Caco-2 (cell line): ENCODE measurements around the gene ISYNA1. TPM values are rescaled to one million over a fixed set of nuclear protein-coding genes. Genes with fewer than 3 reads are reported as not detected.

Experiments used
- BruUV-seq: library from RNA; stranded (reverse); fragments of 400-500 nt; replicated peaks from 2 replicates; lab custom pipeline; 2021; lab: Mats Ljungman, UMichigan
- CTCF ChIA-PET: fragments of 300-600 bp; sonication (Branson Sonifier 250); formaldehyde crosslinking; loops from one replicate; lab custom pipeline; 2022; ENCODE audit warnings: antibody characterized with exemption; lab: Charles Lee
- POLR2A ChIA-PET: fragments of 300-600 bp; sonication (Branson Sonifier 250); formaldehyde crosslinking; loops from one replicate; lab custom pipeline; 2022; ENCODE audit warnings: antibody characterized with exemption; lab: Charles Lee
- DNase-seq, 2 experiments: peaks; one replicate each; pipeline versions ENCODE4 v3.0.0 to v3.0.0-alpha.2; 2020 to 2022
- H3K27me3 ChIP-seq: replicated peaks from 2 replicates; pipeline ENCODE4 v1.6.0; 2011; ENCODE audit warnings: low read length; ENCODE audit not compliant: control insufficient read depth, insufficient read depth
- H3K36me3 ChIP-seq: 2 replicates; pipeline ENCODE4 v1.5.1; 2011; ENCODE audit warnings: low read length; ENCODE audit not compliant: control insufficient read depth, insufficient read depth
- H3K4me1 ChIP-seq: fragments of 250-450 bp; sonication (Bioruptor Pico); 2 replicates; pipeline ENCODE4 v1.5.1; 2020; ENCODE audit warnings: mild to moderate bottlenecking
- H3K4me3 ChIP-seq: 2 replicates; pipeline ENCODE4 v1.5.1; 2011; ENCODE audit warnings: low read depth, mild to moderate bottlenecking, control low read depth, low read length
- H3K9me3 ChIP-seq: fragments of 250-450 bp; sonication (Bioruptor Pico); 2 replicates; pipeline ENCODE4 v1.5.1; 2020; ENCODE audit warnings: mild to moderate bottlenecking, moderate library complexity
- H3K27ac Mint-ChIP-seq: one replicate; pipeline ENCODE4 v1.8.0; 2022; ENCODE audit warnings: mixed read lengths; ENCODE audit not compliant: unreplicated experiment
- H3K27me3 Mint-ChIP-seq: one replicate; pipeline ENCODE4 v1.8.0; 2022; ENCODE audit warnings: mixed read lengths; ENCODE audit not compliant: insufficient read depth, unreplicated experiment
- H3K36me3 Mint-ChIP-seq: one replicate; pipeline ENCODE4 v1.8.0; 2022; ENCODE audit warnings: mild to moderate bottlenecking, mixed read lengths; ENCODE audit not compliant: insufficient read depth, unreplicated experiment
- H3K4me1 Mint-ChIP-seq: one replicate; pipeline ENCODE4 v1.8.0; 2022; ENCODE audit warnings: low read depth, mixed read lengths; ENCODE audit not compliant: unreplicated experiment
- H3K4me3 Mint-ChIP-seq: one replicate; pipeline ENCODE4 v1.8.0; 2022; ENCODE audit warnings: mild to moderate bottlenecking, moderate library complexity, mixed read lengths; ENCODE audit not compliant: unreplicated experiment
- H3K9me3 Mint-ChIP-seq: one replicate; pipeline ENCODE4 v1.8.0; 2022; ENCODE audit warnings: mixed read lengths; ENCODE audit not compliant: unreplicated experiment
- intact Hi-C: fragments of 100-400 bp; cut with micrococcal nuclease; formaldehyde crosslinking; loops from one replicate; pipeline ENCODE4 v1.10.0; 2022; ENCODE audit not compliant: unreplicated experiment
- total RNA-seq: library from RNA; stranded (reverse); gene quantifications from 2 replicates; pipeline ENCODE4 v1.2.3, GENCODE V29; 2022
- TF ChIP-seq, protein P1 (sequence below), 2 experiments: fragments of 200-600 bp in 1 of 2; IDR thresholded peaks; 1 replicate in 1 of 2; 2 replicates in 1 of 2; pipeline versions ENCODE4 v1.5.1 to v1.8.0; 2011 to 2022; ENCODE audit warnings: antibody characterized with exemption in 1 of 2, control low read depth in 1 of 2, inconsistent platforms in 1 of 2, low read depth in 1 of 2, low read length in 1 of 2, mild to moderate bottlenecking in 1 of 2, moderate library complexity in 1 of 2; ENCODE audit not compliant: insufficient read depth in 1 of 2, severe bottlenecking in 1 of 2, unreplicated experiment in 1 of 2

ISYNA1 gene
- total RNA-seq, 1 experiment from 2014 or later: 65.3 TPM

DNA sequence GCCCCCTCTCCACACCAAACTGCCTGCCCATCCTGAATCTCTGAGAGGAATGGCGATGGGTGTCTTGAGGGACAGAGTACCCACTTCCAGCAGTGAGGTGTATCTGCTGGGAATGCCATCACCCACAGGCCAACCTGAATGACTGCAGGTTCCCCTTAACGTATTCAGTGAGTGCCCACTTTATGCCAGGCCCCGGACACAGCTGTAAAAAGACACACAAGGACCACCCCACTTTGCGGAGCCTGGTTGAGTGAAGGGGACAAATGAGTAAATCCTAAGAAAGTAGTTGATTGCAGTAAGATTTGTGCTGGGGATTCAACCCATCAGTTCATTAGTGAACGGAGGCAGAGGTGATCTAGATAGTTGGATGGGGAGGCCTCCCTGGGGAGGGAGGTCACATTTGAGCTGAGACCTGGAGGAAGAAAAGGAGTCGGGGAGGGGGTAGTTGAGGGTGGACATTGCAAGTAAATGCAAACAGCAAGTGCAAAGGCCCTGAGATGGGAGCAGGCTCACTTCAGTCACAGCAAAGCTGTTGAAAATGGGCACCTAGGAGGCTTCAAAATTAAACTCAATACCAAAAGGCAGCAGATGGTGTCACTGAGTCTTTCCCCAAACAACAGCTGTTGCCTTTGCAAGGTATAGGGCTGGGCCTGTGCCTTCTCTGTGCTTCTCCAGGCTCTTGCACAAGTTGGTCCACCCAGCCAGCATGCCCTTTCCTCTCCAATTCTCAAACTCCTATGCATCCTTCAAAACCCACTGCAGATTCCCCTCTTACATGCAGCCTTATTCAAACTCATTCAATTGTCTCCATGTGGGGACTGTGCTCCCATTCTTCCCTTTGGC is 47.6 kb downstream of the ISYNA1 start:
- Histone ChIP-seq H3K4me1 (peaks cover 14% of the 10 kb centered on the region), H3K9me3 (no peaks in the 10 kb centered on the region), H3K36me3 (peaks cover 11% of the 10 kb centered on the region), H3K4me3 (no peak overlapping the region), H3K27me3 (no peaks in the 10 kb centered on the region)
- H3K4me3 Mint-ChIP-seq: no peak overlapping the region
- CTCF ChIA-PET: interaction anchor here (0.7 to 2.2 kb wide), 5 partner anchors 11 to 166 kb away, joined by 3 to 7 read pairs (median 3); partner anchors contain the start of gene SSBP4
- BruUV-seq: no TSS peak
- no peak for DNase-seq
- no peaks in the 10 kb centered on the region for H3K27me3 Mint-ChIP-seq
- intact Hi-C loops: no loop called here
- TF ChIP-seq, protein P1, sequence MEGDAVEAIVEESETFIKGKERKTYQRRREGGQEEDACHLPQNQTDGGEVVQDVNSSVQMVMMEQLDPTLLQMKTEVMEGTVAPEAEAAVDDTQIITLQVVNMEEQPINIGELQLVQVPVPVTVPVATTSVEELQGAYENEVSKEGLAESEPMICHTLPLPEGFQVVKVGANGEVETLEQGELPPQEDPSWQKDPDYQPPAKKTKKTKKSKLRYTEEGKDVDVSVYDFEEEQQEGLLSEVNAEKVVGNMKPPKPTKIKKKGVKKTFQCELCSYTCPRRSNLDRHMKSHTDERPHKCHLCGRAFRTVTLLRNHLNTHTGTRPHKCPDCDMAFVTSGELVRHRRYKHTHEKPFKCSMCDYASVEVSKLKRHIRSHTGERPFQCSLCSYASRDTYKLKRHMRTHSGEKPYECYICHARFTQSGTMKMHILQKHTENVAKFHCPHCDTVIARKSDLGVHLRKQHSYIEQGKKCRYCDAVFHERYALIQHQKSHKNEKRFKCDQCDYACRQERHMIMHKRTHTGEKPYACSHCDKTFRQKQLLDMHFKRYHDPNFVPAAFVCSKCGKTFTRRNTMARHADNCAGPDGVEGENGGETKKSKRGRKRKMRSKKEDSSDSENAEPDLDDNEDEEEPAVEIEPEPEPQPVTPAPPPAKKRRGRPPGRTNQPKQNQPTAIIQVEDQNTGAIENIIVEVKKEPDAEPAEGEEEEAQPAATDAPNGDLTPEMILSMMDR (IDR thresholded peaks at IDR 0.05; ENCODE audit: insufficient read depth in 1 of 2, low read depth in 1 of 2, low read length in 1 of 2, severe bottlenecking in 1 of 2, unreplicated experiment in 1 of 2): no peak
- H3K36me3 Mint-ChIP-seq: peaks cover 61% of the 10 kb centered on the region
- H3K4me1 Mint-ChIP-seq: peaks cover 5% of the 10 kb centered on the region
- POLR2A ChIA-PET: interaction anchor here (0.7 to 2.1 kb wide), 2 partner anchors 10 to 180 kb away, joined by 4 to 9 read pairs; no protein-coding TSS in a partner anchor
- H3K9me3 Mint-ChIP-seq: no peaks in the 10 kb centered on the region
- peak overlapping the region; percentile 15 for H3K27ac Mint-ChIP-seq

DNA sequence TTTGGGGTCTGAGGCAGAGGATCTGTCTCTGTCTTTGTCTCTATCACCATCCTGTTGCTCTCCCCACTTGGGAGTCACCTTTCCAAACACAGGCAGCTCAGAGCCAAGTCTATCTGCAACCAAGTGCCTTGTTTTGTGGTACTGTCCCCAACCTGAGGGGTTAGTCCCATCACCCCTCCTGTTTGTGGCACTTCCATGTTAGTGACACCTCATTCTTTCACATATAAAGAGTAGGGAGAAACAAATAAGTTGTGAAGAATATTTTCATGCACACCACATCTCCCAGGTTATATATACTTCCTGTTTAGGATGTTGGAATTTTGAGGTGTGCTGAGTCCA is 48.2 kb downstream of the ISYNA1 start:
- no peaks in the 10 kb centered on the region for H3K9me3 Mint-ChIP-seq
- no peaks in the 10 kb centered on the region for H3K27me3 ChIP-seq
- peak overlapping the region; percentile 15 for H3K27ac Mint-ChIP-seq
- H3K9me3 ChIP-seq: no peaks in the 10 kb centered on the region
- TF ChIP-seq, protein P1 (IDR thresholded peaks at IDR 0.05; ENCODE audit: insufficient read depth in 1 of 2, low read depth in 1 of 2, low read length in 1 of 2, severe bottlenecking in 1 of 2, unreplicated experiment in 1 of 2): no peak
- ChIA-PET CTCF (interaction anchor here (0.9 to 2.2 kb wide), 2 partner anchors 12 to 21 kb away, joined by 3 to 7 read pairs; no protein-coding TSS in a partner anchor), POLR2A (interaction anchor here (2.1 kb wide), 1 partner anchor 9 kb away, joined by 9 read pairs; no protein-coding TSS in a partner anchor)
- no peak for DNase-seq
- peaks cover 64% of the 10 kb centered on the region for H3K36me3 Mint-ChIP-seq
- BruUV-seq: no TSS peak
- no peak overlapping the region for H3K4me3 ChIP-seq
- peaks cover 20% of the 10 kb centered on the region for H3K4me1 ChIP-seq
- peaks cover 11% of the 10 kb centered on the region for H3K36me3 ChIP-seq
- peaks cover 6% of the 10 kb centered on the region for H3K4me1 Mint-ChIP-seq
- H3K4me3 Mint-ChIP-seq: peak overlapping the region; percentile 53
- no peaks in the 10 kb centered on the region for H3K27me3 Mint-ChIP-seq
- intact Hi-C loops: no loop called here

DNA sequence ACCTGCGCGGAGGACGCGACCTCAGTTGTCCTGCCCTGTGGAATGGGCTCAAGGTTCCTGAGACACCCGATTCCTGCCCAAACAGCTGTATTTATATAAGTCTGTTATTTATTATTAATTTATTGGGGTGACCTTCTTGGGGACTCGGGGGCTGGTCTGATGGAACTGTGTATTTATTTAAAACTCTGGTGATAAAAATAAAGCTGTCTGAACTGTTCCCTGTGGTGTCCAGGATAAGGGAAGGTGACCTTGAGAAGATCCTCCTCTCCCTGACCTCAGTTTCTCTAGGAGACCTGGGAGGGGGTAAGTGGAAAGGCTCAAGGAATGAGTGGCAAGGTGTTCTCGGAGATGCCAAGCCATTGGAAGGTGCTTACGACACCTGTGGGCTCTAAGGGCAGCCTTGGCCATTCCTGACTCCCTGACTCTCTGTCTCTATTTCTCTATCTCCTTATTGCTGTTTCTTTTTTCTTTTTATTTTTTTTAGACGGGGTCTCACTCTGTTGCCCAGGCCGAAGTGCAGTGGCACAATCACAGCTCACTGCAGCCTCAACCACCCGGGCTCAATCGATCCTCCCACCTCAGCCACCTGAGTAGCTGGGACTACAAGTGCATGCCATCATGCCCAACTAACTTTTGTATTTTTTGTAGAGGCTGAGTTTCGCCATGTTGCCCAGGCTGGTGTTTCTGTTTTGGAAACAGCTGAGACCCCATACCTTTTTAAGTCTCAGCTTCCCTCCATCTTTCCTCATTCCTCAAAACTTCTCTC is 48.8 kb downstream of the ISYNA1 start:
- Mint-ChIP-seq H3K27me3 (no peaks in the 10 kb centered on the region), H3K9me3 (no peaks in the 10 kb centered on the region), H3K4me3 (peak overlapping the region; percentile 53), H3K4me1 (peaks cover 6% of the 10 kb centered on the region), H3K36me3 (peaks cover 64% of the 10 kb centered on the region), H3K27ac (peak overlapping the region; percentile 15)
- Histone ChIP-seq H3K9me3 (no peaks in the 10 kb centered on the region), H3K36me3 (peaks cover 11% of the 10 kb centered on the region), H3K4me1 (peaks cover 24% of the 10 kb centered on the region), H3K27me3 (no peaks in the 10 kb centered on the region), H3K4me3 (no peak overlapping the region)
- intact Hi-C loops: no loop called here
- ChIA-PET POLR2A (interaction anchor here (0.7 to 2.1 kb wide), 2 partner anchors 9 to 21 kb away, joined by 3 to 9 read pairs; no protein-coding TSS in a partner anchor), CTCF (interaction anchor here (0.6 kb wide), 1 partner anchor 567 kb away, joined by 3 read pairs; no protein-coding TSS in a partner anchor)
- TF ChIP-seq, protein P1 (IDR thresholded peaks at IDR 0.05; ENCODE audit: insufficient read depth in 1 of 2, low read depth in 1 of 2, low read length in 1 of 2, severe bottlenecking in 1 of 2, unreplicated experiment in 1 of 2): no peak
- BruUV-seq: no TSS peak
- no peak for DNase-seq
